NCI-H460 (cell line): Measurements from ENCODE around the gene INPP4A. TPM values are rescaled to one million over a fixed set of nuclear protein-coding genes. Genes with fewer than 3 reads are reported as not detected.

Experiments used
- DNase-seq: peaks from one replicate; pipeline ENCODE4 v3.0.0-alpha.2; 2016; ENCODE audit warnings: low read depth; ENCODE audit errors: extremely low read depth
- total RNA-seq: library from RNA; depleted of rRNA; stranded (reverse); fragments of >200 nt; shearing (Covaris generic); gene quantifications from 2 replicates; pipeline ENCODE4 v1.2.3, GENCODE V29; 2014

The INPP4A gene
- total RNA-seq, 1 experiment from 2014 or later: 16.7 TPM

GRCh38 chr2:98535971-98536677, 91.5 kb downstream of the INPP4A start:
- DNase-seq: no peak

DNA sequence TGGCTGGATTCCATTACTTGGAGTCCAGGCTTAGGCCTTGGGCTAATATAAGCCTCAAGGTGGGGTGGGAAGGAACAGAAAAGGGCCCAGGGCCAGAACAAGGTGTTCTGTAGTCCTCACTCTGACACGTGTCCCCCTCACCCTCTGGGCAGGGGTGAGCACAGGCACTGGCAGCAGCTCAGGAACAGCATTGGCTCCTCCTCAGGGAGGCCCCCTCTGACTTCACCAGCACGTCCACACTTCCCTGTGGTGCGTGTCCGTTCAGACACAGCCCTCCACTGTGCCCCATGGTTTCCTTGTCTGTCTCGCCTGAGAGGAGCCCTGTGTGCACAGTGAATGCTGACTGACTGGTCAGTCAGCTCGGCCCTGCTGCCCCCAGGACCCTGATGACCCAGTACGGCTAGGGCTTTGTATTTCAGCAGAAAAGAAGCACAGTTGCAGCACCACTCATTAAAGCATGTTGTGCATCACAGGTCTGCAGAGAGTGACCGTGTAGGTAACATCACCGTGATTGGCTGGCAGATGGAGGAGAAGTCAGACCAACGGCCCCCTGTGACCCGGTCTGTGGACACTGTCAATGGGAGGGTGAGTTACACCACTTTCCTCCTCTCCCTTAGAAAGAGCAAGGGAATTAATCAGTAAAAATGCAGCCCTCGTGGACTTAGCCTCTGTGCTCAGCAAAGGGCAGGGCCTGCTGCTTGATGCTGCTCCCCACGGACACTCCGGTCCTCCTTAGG, 92.9 kb downstream of the INPP4A start:
- no peak for DNase-seq

- no peak for DNase-seq
These were observed 93.8 kb downstream of the INPP4A start for GRCh38 chr2:98538280-98539041.

DNA sequence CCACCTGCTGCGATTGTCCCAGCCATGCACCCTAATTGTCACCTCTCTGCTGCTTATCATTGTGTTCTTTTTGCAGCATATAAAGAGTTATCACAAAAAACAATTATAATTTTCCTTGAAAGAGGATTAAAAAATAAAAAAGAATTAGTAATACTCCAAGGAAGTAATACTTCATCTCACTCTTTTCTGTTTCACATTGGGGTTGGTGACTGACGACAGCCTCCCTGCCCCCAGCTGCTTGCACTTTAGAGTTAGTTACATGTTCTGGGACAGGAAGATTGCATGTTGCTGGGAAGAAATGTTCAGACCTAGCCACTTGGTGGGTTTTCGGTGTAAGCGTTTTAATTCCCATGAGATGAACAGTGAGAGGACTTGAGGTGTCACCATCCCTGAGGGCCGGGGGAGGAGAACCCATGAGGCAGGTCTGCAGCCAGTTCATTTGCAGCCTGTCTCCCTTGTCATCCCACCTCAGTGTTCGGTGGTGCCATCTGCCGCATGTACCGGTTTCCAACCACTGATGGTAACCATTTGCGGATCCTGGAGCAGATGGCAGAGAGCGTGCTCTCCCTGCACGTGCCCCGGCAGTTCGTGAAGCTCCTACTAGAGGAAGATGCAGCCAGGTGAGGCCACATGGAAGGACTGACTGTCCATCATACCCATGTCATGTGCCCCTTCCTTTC, 94.5 kb downstream of the INPP4A start:
- no peak for DNase-seq

DNA sequence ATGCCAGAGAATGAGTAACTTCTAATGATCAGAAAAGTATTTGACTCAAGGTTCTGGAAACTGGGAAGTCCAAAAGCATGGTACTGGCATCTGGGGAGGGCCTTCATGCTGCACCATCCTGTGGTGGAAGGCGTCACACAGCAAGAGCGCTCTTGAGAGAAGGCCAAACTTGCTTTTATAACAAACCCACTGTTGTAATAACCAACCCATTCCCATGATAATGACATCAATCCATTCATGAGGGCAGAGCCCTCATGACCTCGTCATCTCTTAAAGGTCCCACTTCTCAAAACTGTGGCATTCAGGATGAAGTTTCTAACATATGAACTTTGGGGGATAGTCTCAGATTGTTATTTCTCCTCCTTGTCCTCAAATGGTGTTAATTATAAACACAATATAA, 95.9 kb downstream of the INPP4A start:
- DNase-seq: no peak

DNA sequence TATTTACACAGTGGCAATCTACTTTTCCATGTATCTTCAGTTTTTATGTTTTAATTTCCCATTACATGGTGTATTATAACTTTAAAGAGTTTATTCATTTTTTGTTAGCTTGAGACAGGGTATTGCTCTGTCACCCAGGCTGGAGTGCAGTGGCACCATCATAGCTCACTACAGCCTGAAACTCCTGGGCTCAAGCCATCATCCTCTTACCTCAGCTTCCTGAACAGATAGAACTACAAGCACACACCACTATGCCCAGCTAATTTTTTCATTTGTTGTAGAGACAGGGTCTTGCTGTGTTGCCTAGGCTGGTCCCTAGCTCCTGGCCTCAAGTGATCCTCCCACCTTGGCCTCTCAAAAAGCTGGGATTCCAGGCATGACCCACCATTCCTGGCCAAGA, 96.8 kb downstream of the INPP4A start:
- no peak for DNase-seq

DNA sequence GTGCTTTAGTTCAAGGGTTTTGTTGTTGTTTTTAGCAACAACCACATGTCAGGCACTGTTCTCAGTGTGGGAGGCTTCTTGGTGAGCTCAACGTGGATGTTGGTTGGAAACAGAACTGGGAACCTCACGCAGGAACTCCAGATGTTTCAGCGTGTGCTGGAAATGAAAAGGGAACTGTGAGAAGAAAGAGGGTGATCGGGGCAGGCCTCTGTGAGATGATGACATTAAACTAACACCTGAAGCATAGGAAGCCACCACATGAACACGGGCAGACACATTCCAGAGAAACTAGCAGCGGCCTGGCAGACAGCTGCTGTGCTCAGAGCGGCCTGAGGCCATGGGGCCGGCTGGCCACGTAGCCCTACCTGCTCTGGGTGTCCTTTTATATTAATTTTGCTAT, 97.2 kb downstream of the INPP4A start:
- DNase-seq: no peak

DNA sequence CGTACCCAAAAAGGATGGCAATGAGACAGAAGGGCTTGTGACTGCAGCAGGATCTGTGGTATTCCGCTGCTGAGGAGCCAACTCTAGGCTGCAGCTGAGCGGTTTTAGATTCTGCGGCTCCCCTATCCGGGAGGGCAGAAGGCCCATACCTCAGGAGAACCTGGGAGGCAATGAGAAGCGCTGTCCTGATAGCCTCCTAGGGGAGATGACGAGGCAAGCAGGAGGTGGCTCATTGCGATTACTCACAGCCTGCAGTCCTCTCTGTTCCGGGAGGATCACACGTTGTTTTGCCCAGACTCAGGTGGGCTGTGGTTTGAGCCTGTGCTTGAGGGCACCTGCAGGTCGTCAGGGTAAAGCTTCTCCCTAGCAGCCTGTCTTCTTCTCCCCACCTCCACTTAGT, 98.6 kb downstream of the INPP4A start:
- DNase-seq: no peak

- DNase-seq: no peak
These were observed 99.2 kb downstream of the INPP4A start for GRCh38 chr2:98543842-98544241.

DNA sequence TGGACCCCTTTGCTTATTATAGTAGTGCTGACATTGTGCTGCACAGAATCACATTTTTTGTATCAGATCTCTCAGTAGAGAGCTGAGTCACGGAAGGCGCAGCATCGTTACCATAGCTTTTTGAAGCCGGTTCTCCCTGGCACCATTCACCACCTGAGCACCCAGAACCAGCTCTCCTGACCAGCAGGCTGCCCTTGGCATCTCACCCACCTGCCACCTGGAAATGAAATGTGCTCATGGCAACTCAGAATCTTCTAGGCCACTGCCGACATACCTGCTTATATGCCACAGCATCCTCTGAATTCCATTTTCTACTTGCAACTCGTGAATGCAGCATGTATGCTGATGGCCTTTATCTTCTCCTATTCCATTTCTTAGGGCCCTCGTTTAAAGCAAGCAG, 100.9 kb downstream of the INPP4A start:
- DNase-seq: no peak

DNA sequence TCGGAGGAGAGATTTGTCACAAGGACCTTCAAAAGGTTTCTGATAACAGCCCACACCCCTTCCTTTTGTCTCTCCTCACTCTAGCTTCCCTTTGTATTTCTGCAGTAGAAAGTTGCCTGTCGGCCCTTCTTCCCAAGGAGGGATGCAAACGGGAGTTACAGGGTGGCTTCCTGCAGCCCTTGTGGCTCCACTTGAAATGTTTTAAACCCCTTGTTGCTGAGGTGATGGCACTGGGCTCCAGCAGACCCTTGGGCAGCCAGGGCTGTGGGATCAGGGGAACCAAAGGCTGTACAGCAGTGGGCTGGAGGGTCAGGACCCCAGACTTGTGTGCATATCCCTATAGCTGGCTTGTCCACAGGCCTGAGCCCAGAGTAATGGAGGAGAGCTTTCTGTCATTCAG, 101.5 kb downstream of the INPP4A start:
- no peak for DNase-seq

GRCh38 chr2:98547092-98547790, 102.6 kb downstream of the INPP4A start:
- DNase-seq: no peak

GRCh38 chr2:98548920-98549818, 104.5 kb downstream of the INPP4A start:
- no peak for DNase-seq

- no peak for DNase-seq
These were observed 105.5 kb downstream of the INPP4A start for GRCh38 chr2:98550165-98550564.

GRCh38 chr2:98551316-98551715, 106.7 kb downstream of the INPP4A start:
- no peak for DNase-seq

- no peak for DNase-seq
These were observed 108.0 kb downstream of the INPP4A start for GRCh38 chr2:98552499-98553179.

- no peak for DNase-seq
These were observed 109.6 kb downstream of the INPP4A start for GRCh38 chr2:98554116-98554861.

GRCh38 chr2:98555696-98556095, 111.0 kb downstream of the INPP4A start:
- DNase-seq: no peak
